Measurements from ENCODE around the gene ACSL6.

The ACSL6 gene

DNA sequence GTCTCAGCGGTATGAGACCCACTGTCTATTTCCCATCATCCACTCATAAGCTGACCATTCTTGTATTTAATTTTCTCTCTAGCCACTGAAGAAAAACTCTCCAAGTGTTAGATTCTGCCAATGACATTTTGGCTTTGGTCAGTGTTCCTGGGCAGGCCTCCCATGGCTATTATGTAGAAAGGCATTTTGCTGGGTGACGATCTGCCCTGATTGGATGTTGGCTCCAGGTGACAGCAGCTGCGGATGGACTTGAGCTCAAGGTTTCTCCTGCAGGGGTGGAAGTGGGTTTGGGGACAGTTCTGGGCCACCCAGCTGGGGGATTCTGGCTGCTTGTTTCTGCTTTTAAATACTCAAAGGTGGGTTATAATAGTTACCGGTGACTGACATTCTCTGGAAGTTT lies 31.6 kb downstream of the ACSL6 start:
- DNase-seq (ENCODE audit: low read depth in 3 of 3) = no peak

DNA sequence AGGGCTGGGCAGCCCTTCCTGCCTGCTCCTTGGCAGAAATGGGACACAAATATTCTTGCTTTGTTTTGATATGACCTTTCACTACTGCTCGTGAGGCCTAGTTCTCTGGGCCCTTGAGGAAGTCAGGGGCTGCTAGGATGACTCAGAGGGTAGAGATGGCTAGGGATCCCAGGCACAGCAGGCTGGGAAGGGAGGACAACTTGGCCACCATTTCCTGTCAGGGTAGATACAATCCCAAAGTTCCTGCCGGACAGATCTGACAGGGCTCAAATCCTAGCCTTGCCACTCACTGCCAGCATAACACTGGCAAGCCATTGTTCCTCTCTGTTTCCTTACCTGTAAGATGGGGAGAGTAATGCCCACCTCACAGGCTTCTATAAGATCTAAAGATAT lies 34.2 kb downstream of the ACSL6 start:
- no peak for DNase-seq (ENCODE audit: low read depth in 3 of 3)

DNA sequence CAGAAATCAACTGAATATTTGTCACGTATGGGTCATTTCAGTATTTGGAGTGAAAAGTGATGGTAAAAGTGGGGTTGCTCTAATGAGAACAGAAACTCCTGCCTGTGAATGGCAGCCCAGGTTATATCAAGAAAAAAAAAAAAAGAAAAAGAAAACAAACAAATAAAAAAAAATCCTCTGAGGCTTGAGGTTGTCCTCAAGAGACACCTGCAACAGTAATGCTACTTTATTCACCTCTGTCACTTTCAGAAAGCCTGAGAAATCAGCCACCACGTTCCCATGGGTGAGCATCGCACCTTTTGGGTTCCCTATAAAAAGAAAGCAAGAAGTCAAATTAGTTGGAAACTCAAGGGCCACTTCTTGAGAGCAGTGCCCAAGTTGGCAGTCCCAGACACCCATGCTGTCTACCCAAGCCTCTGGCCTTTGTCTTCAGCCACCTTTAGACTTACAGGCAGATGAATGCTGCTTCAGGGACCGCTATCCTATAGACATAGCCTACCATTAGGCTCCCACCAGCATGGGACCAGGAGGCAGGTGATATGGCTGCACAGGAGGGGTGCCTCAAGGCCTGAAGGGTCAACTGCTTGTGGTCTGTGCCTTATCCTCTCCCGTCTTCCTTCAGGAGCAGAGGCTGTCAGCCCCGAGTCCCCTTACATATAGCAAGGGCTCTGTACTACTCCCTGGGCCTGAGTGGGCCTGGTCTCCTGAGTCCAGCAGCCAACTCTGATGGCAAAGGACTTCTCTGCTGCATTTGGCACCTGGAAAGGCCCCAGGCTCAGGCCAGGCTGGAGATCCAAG lies 34.8 kb downstream of the ACSL6 start:
- no peak for DNase-seq (ENCODE audit: low read depth in 3 of 3)

DNA sequence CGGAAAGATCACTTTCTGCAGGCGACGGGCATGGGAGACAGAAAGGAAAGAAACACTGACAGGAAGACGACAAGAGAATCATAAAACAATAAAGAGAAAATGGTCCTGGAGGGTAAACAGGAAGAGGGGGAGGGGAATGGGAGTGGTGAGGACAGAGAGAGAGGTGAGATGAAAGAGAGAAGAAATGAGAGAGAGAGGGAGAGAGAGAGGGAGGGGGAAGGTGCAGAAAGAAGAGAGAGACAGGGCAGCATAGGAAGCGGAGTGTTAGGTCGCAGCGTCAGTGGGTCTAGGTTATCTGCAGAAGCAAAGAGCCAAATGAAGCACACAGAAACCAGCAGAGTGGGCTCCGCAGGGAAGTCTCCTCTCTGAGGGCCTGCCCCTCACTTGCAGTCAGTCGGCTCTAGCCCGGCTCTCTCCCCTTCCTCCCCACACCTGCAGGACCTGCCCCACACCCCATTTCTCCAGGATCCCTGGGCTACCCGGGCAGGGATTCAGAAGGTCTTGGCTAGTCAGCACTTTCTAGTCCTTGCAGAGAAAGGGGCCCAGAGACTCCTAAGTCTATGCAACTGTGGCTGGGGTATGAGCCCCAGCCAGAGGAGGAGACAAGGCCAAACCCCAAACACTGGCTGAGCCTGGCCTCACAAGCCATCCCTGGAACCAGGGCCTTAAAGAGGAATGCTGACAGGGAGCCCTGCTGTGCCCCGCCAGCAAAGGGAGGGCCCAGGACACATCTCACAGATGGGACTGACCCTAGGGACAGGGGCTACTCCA lies 36.3 kb downstream of the ACSL6 start:
- no peak for DNase-seq (ENCODE audit: low read depth in 3 of 3)

DNA sequence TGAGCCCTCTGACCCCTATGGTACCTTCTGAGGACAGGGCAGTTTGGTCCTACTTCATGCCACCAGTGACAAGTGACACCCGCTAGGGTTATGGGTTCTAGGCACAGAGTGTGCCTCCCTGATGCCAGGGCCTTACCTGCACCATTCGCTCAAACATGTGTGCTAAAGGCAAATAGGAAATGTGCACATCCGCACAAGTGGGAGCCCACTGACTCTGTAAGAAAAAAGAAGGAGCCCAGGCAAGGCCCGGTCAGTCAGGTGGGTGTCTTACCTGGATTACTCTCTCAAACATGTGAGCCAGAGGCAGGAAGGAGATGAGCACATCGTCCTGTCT lies 36.9 kb downstream of the ACSL6 start:
- DNase-seq (ENCODE audit: low read depth in 3 of 3) = no peak

DNA sequence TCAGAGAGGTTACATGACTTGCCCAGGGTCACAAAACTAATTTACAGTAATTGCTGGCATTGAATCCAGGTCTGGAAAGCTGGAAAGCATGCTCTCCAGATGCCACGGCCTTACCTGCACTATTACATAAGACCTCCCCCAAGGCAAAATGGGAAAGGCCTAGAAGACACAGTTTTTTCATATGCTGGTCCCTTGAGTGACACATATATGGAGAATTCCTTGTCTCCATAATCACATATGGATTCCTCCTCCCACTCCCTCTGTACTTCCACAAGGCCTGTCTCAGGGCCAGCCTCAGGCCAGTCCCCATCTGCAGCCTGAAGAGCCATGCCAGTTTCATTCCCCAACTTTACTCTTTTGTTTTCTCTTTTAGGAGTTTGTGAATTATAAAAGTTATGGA lies 37.4 kb downstream of the ACSL6 start:
- no peak for DNase-seq (ENCODE audit: low read depth in 3 of 3)

DNA sequence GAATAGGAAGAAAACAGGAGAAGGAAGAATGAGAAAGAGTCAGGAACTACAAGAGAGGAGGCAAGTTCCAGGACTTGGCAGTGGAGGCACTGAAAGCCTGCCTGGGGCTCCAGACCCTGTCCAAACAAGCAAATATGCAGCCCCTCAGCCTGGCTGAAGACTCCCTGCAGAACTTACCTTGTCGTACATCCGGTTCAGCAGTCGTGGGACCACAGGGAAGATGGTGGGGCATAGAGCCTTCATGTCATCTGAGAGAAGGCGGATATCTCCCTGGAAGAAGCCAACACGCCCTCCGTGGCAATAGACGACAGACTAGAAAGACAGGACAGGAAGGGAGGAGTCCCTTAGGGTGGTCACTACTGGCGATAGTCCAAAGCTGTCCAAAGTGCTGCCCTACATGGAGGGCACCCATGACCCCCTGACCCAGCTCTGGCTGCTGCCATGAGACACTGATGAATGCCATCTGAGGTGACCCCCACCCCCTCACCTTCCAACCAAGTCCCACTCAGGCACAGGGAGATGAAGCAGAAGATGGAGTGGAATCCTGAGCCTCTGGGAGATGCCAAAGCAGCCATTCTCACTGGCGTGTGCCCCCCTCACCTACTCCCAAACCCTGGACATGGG lies 38.3 kb downstream of the ACSL6 start:
- DNase-seq (ENCODE audit: low read depth in 3 of 3) = no peak

DNA sequence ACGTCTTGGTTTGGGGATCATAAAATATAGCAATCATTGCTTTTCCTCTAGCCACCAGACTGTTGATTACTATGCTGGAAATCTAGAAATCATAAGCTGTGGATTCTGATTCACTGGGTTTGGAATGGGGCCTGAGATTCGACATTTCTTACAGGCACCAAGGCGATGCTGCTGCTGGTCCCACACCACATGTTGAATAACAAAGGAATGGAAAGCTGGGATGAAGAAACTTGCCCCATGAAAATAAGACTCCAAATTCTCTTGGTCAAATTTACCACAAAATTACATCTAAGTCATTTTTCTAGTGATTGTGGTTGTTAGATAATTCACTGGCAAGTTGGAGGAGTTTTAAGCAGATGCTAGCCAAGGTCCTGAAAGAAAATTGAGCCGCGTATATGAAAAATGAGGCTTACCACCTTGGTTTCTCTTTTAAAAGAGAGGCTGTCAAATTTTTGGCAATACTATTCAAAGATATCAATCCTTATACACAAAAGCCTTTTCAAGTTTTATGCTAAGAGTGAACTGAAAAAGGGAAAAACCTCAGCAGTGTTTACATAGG lies 43.0 kb downstream of the ACSL6 start:
- no peak for DNase-seq (ENCODE audit: low read depth in 3 of 3)

DNA sequence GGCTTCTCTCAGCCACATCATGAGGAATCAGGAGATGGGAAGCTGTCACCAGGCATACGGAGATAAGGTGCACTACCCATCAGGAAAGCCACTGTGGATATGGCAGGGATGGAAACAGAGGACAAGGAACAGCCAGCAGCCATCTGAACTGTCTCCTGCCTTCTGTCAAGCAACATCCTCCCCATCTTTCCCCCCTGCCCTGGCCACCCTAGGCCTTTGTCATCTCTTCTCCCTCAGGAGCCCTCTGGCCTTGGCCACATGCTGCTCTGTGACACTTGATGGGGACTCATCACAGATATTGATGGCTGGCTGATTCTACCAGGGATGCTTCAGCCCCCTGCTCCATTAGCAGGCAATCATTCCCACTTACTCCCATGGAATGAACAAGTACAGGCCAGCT lies 44.9 kb downstream of the ACSL6 start:
- DNase-seq (ENCODE audit: low read depth in 3 of 3) = no peak

DNA sequence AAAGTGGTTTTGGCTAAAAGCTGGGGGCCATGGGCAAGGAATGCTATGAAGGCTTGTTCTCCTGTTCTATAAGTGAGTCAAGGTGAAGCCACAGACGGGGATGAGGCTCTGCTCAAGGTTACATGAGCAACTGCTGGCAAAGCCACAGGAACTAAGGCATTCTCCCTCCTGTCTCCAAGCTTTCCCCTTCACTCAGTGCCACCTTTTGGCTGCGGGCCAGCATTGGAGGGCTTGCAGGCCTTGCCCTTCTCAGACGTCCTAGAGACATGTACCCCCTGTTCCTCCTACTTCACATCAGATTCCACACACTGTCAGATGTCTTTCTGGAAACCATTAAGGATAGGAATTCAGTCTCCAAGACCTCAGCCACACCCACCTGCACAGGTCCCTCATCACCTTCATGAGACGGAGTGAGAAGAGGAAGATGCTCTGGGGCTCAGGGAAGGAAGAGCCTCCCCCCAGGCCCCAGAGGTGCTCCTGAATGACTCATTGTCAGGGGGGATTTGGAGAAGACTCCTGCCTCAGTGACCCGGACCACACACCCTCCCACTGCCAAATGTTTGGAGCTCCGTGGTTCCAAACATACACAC lies 45.5 kb downstream of the ACSL6 start:
- DNase-seq (ENCODE audit: low read depth in 3 of 3) = no peak

DNA sequence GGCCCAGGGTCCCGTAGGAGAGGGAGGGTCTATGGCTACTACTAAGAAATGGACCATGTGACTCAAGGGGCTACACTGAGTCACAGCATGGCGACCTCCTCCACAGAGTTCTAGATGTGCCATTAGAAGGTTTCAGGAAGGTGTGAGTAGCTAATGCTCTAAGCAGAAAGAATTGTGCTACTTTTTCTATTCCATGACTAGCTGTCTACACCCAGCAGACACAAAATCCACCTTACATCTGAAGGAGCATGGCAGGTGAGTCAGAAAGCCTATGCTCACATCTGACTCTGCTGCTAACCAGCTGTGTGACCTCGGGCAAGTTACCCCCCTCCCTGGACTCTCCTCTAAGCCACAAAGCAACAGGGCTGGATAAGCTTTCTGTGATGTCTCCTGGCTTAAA lies 51.6 kb downstream of the ACSL6 start:
- no peak for DNase-seq (ENCODE audit: low read depth in 3 of 3)

DNA sequence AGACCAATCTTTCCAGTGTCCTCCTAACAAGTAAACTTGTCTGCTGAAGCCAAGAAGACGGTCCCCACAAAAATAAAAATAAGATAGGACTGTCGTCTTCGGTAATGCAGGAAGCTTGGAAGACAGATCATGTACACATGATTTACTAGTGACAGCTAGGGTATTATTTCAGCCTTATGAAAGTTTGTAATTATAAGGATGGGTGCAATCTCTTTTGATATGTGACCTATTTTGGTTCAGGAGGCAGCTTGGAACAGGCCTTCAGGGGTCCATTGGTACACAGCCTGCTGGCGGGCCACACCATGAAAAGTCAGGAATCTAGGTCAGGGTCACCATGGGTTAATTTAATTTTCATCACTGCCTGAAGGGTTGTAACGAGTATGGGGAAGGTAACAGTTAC lies 52.3 kb downstream of the ACSL6 start:
- no peak for DNase-seq (ENCODE audit: low read depth in 3 of 3)

DNA sequence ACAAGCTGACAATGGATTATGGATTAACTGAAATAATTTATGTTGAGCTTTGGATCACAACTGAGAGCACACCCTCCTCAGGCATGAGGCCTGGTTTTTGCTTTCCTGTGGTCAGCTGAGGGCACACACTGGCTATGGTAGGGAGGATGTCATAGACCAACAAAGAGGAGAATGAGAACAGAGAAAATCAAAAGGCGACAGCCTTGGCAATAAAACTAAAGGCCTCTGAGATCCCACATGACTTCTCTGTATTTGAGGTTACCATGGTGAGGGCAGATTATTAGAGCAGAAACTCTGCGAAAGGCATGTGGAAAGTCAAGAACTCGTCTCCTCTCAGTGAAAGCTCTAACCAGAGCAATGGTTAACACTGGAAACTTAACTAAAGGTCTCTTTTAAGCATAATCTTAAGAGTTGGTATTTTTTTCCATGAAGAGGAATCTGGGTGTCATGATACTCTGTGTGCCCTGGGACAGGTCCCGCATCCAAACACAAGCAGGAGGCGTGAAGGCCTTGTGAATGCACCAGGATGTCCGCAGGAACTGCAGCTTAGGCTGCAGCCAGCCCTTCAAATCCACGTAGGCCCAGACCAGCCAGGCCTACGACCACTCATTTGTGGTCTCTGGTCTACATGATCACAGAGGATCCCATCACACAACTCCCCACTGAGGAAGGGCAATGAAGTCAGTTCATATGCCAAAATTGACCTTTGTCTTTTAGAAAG lies 53.6 kb downstream of the ACSL6 start:
- DNase-seq (ENCODE audit: low read depth in 3 of 3) = no peak

DNA sequence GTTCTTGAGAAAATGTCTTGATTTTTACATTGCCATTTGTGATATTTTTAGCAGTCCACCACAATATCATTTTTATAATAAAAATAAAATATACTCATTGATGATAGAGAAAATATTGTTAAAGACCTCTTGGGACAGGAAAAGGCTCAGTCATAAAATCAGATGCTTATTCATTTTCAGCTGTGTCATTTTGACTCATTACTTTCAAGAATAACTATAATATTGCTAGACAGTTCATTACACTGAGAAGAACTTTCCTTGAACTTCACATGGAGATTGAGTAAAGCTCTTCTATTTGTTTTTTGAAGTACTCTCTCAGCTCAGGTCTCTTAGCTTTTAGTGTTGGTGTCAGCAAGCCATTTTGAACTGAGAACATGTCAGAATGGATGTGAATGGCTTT lies 57.5 kb downstream of the ACSL6 start:
- DNase-seq (ENCODE audit: low read depth in 3 of 3) = no peak

DNA sequence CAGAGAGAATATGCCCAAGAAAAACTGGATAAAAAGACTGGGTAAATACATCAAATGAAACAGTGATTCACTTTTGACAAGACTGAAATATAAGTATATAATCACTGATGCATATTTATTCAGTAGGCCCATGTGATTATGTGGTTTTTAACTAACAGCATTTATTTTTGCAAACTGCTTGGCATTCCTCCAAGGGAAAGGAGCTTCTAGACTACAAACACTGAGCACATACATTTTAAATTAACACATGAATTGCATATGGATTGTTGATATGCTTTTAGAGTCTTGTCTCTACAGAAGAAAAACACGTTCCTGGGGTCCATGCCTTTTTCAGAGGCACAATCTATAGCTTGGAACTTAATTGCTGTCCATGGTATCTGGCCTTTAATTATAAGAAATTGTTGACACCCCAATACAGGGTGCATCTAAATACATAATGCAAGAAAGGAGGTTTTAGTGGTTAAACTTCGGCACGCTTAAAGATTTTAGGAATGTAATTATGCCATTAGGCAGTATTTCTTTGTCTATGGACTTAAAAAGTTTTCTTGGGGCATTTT lies 59.1 kb downstream of the ACSL6 start:
- no peak for DNase-seq (ENCODE audit: low read depth in 3 of 3)

DNA sequence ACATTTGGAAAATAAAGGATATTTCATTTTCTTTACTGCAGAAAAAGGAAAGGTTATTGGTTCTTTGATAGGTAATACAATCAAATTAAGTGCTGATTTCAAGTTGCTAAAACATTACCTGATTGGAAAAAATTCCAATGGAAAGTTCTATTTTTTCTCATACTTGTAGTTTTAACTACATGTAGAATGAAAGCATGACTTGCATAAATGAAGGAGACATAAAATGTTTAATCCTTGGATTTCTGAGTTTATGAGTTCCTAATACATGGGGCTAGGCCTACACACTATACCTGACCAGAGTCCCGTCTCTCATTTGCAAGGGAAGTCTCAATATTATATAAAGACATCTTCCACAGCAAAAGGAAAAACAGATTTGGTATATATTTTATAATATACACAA lies 60.8 kb downstream of the ACSL6 start:
- no peak for DNase-seq (ENCODE audit: low read depth in 3 of 3)

DNA sequence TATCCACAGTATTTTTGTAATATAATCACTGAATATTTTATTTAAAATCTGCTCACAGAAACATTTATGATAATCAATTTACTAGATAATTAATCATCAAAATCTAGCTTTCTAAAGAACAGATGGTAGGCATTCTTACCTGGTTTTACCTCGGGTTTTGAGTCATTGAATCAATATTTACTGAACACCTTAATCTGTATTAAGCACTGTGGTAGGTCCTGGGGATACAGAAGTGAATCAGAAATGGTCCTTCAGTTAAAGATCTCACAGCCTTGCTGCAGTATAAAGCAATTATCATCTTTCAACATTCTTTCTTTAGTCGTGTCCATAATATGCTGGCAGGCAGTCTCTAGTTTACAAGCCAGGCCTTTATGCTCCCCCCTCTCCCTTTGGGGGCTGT lies 64.0 kb downstream of the ACSL6 start:
- DNase-seq (ENCODE audit: low read depth in 3 of 3) = no peak

DNA sequence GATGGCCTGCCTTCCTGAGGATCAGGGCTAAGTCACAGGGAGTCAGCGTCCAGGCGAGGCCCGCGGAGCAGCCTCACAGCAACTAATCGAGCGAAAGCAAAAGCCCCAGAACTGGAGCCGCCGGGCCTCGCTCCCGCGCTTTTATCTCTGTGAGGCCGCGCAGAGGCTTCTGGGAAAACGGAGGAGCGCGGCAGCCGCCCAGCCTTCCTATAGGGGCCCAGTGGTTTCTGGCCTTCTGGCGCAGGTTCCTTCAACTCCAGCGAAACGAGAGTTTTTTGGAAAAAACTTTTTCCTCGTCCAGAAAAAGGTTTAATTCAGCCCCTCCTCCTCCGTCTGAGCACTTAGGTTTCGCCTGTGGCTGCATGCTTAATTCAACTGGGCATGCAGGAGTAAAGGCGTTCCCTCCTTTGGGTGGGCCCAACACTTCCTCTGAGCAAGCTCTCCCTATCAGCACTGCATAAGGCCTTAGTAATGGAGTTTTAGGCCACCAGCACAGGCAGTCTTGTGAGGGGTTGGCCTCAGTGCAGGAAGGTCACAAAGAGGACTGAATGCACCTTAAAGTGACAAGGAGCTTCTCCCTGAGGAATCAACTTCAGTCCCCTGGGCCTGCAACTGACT lies 65.8 kb downstream of the ACSL6 start, which contains the start of gene MEIKIN:
TSS of gene MEIKIN (minus strand) at position 113 of the 618 bp plus-strand sequence. CDS start 158 bp downstream, outside the sequence.
- no peak for DNase-seq (ENCODE audit: low read depth in 3 of 3)

DNA sequence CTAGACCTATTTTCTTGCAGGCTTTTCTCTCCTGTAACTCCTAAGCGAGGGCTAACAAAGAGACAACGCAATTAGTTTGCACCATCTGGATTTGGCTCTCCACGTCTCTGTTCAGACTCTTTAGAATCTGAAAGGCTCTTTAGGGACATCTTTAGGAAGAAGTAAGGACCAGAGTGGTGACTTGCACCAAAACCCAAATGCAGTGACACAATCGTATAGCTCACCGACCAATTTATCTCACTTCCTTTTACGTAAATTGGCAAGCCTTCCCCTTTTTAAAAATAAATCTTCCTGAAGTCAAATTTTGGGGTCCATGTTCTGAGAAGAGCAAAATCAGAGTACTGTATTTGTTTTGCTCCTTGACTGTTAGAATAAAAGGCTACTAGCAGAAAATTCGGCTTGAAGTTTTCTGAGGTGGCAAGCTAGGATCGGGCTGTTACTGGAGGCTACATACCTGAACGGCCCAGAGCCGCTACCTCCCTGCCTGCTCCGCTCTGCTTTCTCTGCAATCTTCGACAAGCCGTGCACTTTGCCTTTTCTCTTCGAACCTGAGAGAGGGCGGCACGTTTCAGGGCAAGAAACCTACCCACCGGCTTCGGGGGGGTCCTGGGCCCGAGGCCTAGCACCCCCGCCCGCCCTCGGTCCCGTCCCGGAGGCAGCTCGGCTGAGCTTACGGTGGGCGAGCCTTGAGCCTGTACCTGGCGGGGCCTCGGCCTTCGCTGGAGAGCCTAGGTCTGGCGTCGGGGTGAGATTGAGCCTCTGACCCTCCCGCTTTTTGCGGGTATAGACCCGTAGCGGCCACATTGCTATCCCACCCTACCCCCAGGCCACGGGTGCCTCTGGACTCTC lies 66.5 kb downstream of the ACSL6 start:
- DNase-seq (ENCODE audit: low read depth in 3 of 3) = no peak

DNA sequence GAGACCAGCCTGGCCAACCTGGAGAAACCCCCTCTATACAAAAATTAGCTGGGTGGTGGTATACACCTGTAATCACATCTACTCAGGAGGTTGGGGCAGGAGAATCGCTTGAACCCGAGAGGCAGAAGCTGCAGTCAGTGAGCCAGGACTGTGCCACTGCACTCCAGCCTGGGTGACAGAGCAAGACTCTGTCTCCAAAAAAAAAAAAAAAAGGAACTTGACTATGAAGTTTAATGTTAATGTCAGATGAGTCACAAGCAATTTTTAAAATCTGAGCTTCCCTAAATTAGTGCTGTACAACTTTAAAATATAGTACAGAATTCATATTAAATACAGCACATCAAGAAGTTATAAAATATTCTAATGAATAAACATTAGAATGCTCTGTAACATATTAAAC lies 67.5 kb downstream of the ACSL6 start:
- no peak for DNase-seq (ENCODE audit: low read depth in 3 of 3)
